ENCODE measurements around the gene CDH1.
"Not testable (repeated sequence)": the region's sequence is repeated elsewhere in the genome, so short reads cannot be mapped to it uniquely, and the experiment has no call there.

CDH1 gene

DNA sequence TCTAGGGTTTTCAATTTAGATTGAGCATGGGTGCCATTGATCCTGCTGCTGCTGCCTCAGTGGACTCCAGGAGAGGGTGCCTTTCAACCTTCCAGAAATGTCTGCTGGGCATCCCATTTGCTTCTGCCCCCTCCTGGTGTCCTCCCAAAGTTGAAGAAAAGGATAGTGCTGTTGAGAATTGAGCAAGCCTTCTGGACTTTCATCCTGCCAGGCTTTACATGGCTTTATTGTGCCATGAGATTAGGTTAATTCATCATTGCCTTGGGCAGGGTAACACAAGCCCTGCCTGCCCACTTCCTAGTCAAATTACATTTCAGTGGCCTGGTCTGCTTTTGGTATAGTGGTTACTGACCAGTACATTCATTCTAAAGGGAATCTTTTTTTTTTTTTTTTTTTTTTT is 88.3 kb downstream of the CDH1 start:
- Histone ChIP-seq H3K27me3 (ENCODE audit: control insufficient read depth, insufficient read depth, low read length) (no peaks in the 10 kb centered on the region), H3K4me3 (ENCODE audit: low read depth, low read length) (no peak overlapping the region), H3K9me3 (ENCODE audit: control insufficient read depth, insufficient read depth, low read depth, low read length) (peaks cover 2% of the 10 kb centered on the region; the same call in 1 of the 2 replicates)

DNA sequence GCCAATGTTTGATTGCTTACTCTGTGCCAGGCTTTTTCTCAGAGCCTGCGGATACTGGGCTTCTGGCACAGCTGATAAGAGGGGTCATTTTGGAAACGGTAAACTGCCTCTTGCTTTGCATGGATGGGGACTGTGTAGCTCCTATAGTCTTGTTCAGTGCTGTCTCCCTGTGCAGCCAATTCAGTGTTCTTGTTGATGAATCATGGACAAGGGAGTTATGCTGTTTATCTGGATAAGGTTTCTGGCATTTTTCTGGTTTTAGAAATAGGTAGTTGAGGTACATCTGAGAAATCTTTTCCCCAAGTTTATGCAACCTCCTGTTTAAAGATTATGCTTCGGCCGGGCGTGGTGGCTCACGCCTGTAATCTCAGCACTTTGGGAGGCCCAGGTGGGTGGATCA is 89.6 kb downstream of the CDH1 start:
- Histone ChIP-seq H3K27ac (ENCODE audit: low read depth, low read length) (no peak overlapping the region), H3K9me3 (ENCODE audit: control insufficient read depth, insufficient read depth, low read depth, low read length) (peaks cover 2% of the 10 kb centered on the region; the same call in 1 of the 2 replicates), H3K36me3 (ENCODE audit: control insufficient read depth, insufficient read depth, low read length) (peaks cover 79% of the 10 kb centered on the region), H3K4me1 (ENCODE audit: control insufficient read depth, insufficient read depth, low read length) (no peaks in the 10 kb centered on the region; the same call in 1 of the 2 replicates), H3K27me3 (ENCODE audit: control insufficient read depth, insufficient read depth, low read length) (no peaks in the 10 kb centered on the region), H3K9ac (ENCODE audit: low read length) (no peak overlapping the region), H3K4me3 (ENCODE audit: low read depth, low read length) (no peak overlapping the region)

More for the DNA sequence above, 88.3 kb downstream of the CDH1 start:
- Histone ChIP-seq H3K27ac (ENCODE audit: low read depth, low read length) (no peak overlapping the region), H3K36me3 (ENCODE audit: control insufficient read depth, insufficient read depth, low read length) (peaks cover 83% of the 10 kb centered on the region), H3K9ac (ENCODE audit: low read length) (no peak overlapping the region), H3K4me1 (ENCODE audit: control insufficient read depth, insufficient read depth, low read length) (no peaks in the 10 kb centered on the region; the same call in 1 of the 2 replicates)

- Histone ChIP-seq H3K27ac (ENCODE audit: low read depth, low read length) (no peak overlapping the region), H3K9ac (ENCODE audit: low read length) (no peak overlapping the region), H3K36me3 (ENCODE audit: control insufficient read depth, insufficient read depth, low read length) (peaks cover 67% of the 10 kb centered on the region), H3K4me3 (ENCODE audit: low read depth, low read length) (no peak overlapping the region), H3K4me1 (ENCODE audit: control insufficient read depth, insufficient read depth, low read length) (no peaks in the 10 kb centered on the region), H3K27me3 (ENCODE audit: control insufficient read depth, insufficient read depth, low read length) (no peaks in the 10 kb centered on the region), H3K9me3 (ENCODE audit: control insufficient read depth, insufficient read depth, low read depth, low read length) (no peaks in the 10 kb centered on the region)
Measured at GRCh38 chr16:68833251-68833650, 96.2 kb downstream of the CDH1 start.

GRCh38 chr16:68834550-68834949 is 97.5 kb downstream of the CDH1 start:
- Histone ChIP-seq H3K9ac (ENCODE audit: low read length) (no peak overlapping the region), H3K27me3 (ENCODE audit: control insufficient read depth, insufficient read depth, low read length) (no peaks in the 10 kb centered on the region), H3K36me3 (ENCODE audit: control insufficient read depth, insufficient read depth, low read length) (peaks cover 54% of the 10 kb centered on the region), H3K4me3 (ENCODE audit: low read depth, low read length) (no peak overlapping the region), H3K4me1 (ENCODE audit: control insufficient read depth, insufficient read depth, low read length) (no peaks in the 10 kb centered on the region), H3K27ac (ENCODE audit: low read depth, low read length) (no peak overlapping the region), H3K9me3 (ENCODE audit: control insufficient read depth, insufficient read depth, low read depth, low read length) (no peaks in the 10 kb centered on the region)

- Histone ChIP-seq H3K9ac (ENCODE audit: low read length) (no peak overlapping the region), H3K27ac (ENCODE audit: low read depth, low read length) (no peak overlapping the region), H3K36me3 (ENCODE audit: control insufficient read depth, insufficient read depth, low read length) (peaks cover 40% of the 10 kb centered on the region), H3K4me1 (ENCODE audit: control insufficient read depth, insufficient read depth, low read length) (no peaks in the 10 kb centered on the region), H3K27me3 (ENCODE audit: control insufficient read depth, insufficient read depth, low read length) (no peaks in the 10 kb centered on the region), H3K4me3 (ENCODE audit: low read depth, low read length) (no peak overlapping the region), H3K9me3 (ENCODE audit: control insufficient read depth, insufficient read depth, low read depth, low read length) (no peaks in the 10 kb centered on the region)
Measured at GRCh38 chr16:68835970-68836369, 98.9 kb downstream of the CDH1 start.

DNA sequence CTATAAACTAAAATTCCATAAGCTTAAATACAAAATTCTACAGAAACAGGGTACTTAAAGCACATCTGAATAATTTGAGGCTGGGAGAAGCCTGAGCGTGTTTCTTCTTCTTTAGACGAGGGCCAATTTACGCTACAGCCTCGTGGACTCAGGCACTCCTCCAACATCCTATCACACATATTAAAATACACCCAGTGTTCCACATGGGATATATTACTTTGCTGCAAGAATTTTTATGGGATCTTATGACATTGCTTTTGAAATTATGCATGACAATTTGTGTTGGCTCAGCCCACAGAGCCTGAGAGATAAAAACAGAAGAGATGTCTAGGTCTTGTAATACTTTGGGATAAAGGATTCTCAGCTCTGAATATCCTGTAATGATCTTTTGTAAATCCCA is 102.7 kb downstream of the CDH1 start:
- no peaks in the 10 kb centered on the region for H3K27me3 ChIP-seq (ENCODE audit: control insufficient read depth, insufficient read depth, low read length)
- H3K9me3 ChIP-seq (ENCODE audit: control insufficient read depth, insufficient read depth, low read depth, low read length), result no peaks in the 10 kb centered on the region
- H3K9ac ChIP-seq (ENCODE audit: low read length), result no peak overlapping the region
- H3K4me3 ChIP-seq (ENCODE audit: low read depth, low read length), result no peak overlapping the region
- peaks cover 10% of the 10 kb centered on the region for H3K36me3 ChIP-seq (ENCODE audit: control insufficient read depth, insufficient read depth, low read length)
- 0 out of 2 replicates have a peak, but pooled peaks cover 6% of the 10 kb centered on the region for H3K4me1 ChIP-seq (ENCODE audit: control insufficient read depth, insufficient read depth, low read length)
- H3K27ac ChIP-seq (ENCODE audit: low read depth, low read length), result no peak overlapping the region

DNA sequence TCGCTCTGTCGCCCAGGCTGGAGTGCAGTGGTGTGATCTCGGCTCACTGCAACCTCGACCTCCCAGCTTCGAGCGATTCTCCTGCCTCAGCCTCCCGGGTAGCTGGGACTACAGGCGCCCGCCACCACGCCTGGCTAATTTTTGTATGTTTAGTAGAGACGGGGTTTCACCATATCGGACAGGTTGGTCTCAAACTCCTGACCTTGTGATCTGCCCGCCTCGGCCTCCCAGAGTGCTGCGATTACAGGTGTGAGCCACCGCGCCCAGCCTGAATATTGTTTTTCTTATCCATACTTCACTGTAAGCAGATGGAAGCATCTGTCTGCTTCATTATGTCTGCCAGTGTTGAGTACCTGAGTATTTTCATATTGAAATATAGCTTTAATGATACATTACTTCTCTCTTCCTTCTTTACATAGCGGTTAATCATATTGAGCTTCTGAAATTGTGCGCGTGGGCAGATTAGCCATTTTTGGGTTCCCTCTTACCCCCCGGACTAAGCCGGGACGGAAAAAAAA is 105.9 kb downstream of the CDH1 start:
- H3K4me3 ChIP-seq (ENCODE audit: low read depth, low read length), result peak overlapping the region; percentile 90
- not testable (repeated sequence) for H3K4me1 ChIP-seq (ENCODE audit: control insufficient read depth, insufficient read depth, low read length); H3K9me3 ChIP-seq (ENCODE audit: control insufficient read depth, insufficient read depth, low read depth, low read length); H3K27me3 ChIP-seq (ENCODE audit: control insufficient read depth, insufficient read depth, low read length); H3K36me3 ChIP-seq (ENCODE audit: control insufficient read depth, insufficient read depth, low read length)
- peak overlapping the region; percentile 80; the same call in 1 of the 2 replicates for H3K27ac ChIP-seq (ENCODE audit: low read depth, low read length)
- peak overlapping the region; percentile 84 for H3K9ac ChIP-seq (ENCODE audit: low read length)

DNA sequence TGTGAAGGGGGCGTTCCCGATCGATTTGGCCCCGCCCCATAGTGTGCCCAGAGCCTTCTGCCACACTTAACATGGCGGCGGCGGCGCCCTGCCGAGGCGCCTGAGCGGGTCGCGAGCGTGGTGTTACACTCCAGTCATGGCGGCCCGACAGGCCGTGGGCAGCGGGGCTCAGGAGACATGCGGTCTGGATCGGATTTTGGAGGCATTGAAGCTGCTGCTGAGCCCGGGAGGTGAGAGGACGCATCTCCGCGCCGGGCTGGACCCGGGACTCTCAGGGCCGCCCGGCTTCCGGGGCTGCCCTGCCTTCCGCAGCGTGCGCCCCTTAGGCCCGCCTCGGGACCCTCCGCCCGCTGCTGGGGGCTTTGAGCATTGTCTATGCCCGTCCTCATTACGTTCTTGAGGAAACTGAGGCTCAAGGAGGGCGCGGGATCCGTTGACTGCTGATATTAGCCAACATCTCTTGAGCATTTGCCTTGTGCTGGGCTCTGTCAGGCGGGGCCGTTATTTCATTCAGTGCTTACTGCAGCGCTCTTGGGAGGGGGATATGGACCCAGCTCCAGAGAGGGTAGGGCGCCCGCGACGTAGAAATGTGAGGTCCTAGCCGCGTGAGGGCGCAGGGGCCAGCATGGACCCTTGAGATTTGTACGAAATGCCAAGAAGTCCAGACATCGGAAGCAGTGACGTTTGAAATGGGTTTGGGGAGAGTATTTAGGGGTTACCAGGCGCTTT is 106.6 kb downstream of the CDH1 start, which contains the start of gene TANGO6:
Gene TANGO6, plus strand, starts transcription at position 50 of the 729 bp plus-strand sequence. Its CDS starts 87 bp downstream, at position 137.
- Histone ChIP-seq H3K27ac (ENCODE audit: low read depth, low read length) (peak within 1 kb of the TSS; percentile 80; the same call in 1 of the 2 replicates), H3K9me3 (ENCODE audit: control insufficient read depth, insufficient read depth, low read depth, low read length) (no peaks in the 10 kb centered on the region), H3K27me3 (ENCODE audit: control insufficient read depth, insufficient read depth, low read length) (no peaks in the 10 kb centered on the region), H3K36me3 (ENCODE audit: control insufficient read depth, insufficient read depth, low read length) (no peaks in the 10 kb centered on the region), H3K4me3 (ENCODE audit: low read depth, low read length) (peak within 1 kb of the TSS; percentile 90), H3K9ac (ENCODE audit: low read length) (peak within 1 kb of the TSS; percentile 84), H3K4me1 (ENCODE audit: control insufficient read depth, insufficient read depth, low read length) (0 out of 2 replicates have a peak, but pooled peaks cover 6% of the 10 kb centered on the region)

DNA sequence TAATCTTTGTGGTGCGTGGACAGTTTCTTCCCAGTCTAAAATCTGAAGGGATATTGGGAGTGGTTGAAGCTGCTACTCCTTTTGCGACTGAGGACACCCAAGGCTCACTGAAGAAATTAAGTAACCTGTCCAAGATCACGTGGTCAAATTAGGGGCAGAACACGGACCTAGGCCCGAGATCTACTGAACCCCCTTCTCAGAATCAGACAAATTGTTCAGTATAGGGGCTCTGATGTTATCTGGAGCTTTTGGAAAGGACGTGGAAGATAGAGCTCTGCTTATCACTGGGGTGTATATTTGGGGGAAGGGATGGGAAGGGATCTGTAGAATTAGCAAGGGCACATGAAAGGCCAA is 107.1 kb downstream of the CDH1 start:
- 0 out of 2 replicates have a peak, but pooled peaks cover 6% of the 10 kb centered on the region for H3K4me1 ChIP-seq (ENCODE audit: control insufficient read depth, insufficient read depth, low read length)
- no peaks in the 10 kb centered on the region for H3K27me3 ChIP-seq (ENCODE audit: control insufficient read depth, insufficient read depth, low read length)
- no peak overlapping the region for H3K27ac ChIP-seq (ENCODE audit: low read depth, low read length)
- H3K36me3 ChIP-seq (ENCODE audit: control insufficient read depth, insufficient read depth, low read length), result no peaks in the 10 kb centered on the region
- H3K9me3 ChIP-seq (ENCODE audit: control insufficient read depth, insufficient read depth, low read depth, low read length), result no peaks in the 10 kb centered on the region
- H3K4me3 ChIP-seq (ENCODE audit: low read depth, low read length), result peak overlapping the region; percentile 90
- peak overlapping the region; percentile 84 for H3K9ac ChIP-seq (ENCODE audit: low read length)

DNA sequence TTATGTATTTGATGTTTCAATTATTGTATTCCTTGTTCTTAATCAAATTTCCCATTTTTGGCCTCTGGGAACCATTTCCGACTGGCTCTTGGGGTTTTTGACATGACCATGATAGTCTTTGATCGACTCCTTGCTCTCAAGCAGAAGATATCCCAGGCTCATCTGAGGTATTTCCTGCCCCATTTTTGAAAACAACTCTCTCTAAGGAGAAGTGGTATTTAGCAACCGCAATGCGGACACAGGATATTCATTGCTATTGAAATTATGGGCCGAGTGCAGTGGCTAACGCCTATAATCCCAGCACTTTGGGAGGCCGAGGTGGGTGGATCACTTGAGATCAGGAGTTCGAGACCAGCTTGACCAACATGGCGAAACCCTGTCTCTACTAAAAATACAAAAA is 111.7 kb downstream of the CDH1 start:
- Histone ChIP-seq H3K27ac (ENCODE audit: low read depth, low read length) (no peak overlapping the region), H3K9ac (ENCODE audit: low read length) (no peak overlapping the region), H3K27me3 (ENCODE audit: control insufficient read depth, insufficient read depth, low read length) (no peaks in the 10 kb centered on the region), H3K36me3 (ENCODE audit: control insufficient read depth, insufficient read depth, low read length) (no peaks in the 10 kb centered on the region), H3K4me3 (ENCODE audit: low read depth, low read length) (no peak overlapping the region), H3K9me3 (ENCODE audit: control insufficient read depth, insufficient read depth, low read depth, low read length) (no peaks in the 10 kb centered on the region), H3K4me1 (ENCODE audit: control insufficient read depth, insufficient read depth, low read length) (0 out of 2 replicates have a peak, but pooled peaks cover 6% of the 10 kb centered on the region)

DNA sequence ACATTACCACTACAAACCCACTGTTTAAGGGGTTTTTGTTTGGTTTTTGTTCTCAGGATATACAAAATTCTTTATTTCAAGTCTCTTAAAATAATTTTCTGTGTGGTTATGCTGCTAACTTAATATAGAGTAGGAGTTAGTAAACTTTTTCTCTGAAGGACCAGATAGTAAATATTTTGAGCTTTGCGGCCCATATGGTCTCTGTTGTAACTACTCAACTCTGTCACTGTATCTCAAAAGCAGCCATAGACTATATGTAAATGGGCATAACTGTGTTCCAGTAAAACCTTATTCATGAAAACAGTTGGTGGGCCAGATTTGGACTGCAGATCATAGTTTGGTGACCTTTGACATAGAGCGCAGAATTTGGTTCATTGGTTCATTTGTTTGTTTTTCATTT is 113.4 kb downstream of the CDH1 start:
- H3K36me3 ChIP-seq (ENCODE audit: control insufficient read depth, insufficient read depth, low read length), result no peaks in the 10 kb centered on the region
- no peaks in the 10 kb centered on the region for H3K9me3 ChIP-seq (ENCODE audit: control insufficient read depth, insufficient read depth, low read depth, low read length)
- no peak overlapping the region for H3K27ac ChIP-seq (ENCODE audit: low read depth, low read length)
- no peaks in the 10 kb centered on the region for H3K4me1 ChIP-seq (ENCODE audit: control insufficient read depth, insufficient read depth, low read length)
- H3K27me3 ChIP-seq (ENCODE audit: control insufficient read depth, insufficient read depth, low read length), result no peaks in the 10 kb centered on the region
- H3K9ac ChIP-seq (ENCODE audit: low read length), result no peak overlapping the region
- H3K4me3 ChIP-seq (ENCODE audit: low read depth, low read length), result no peak overlapping the region
